Glomerular visceral epithelial cell (primary cell): Measurements from ENCODE around the gene ARHGEF28.
A peak's percentile ranks its signal among the peaks of the same experiment; 100 is the strongest.

Experiments
- DNase-seq: peaks from one replicate; pipeline ENCODE4 v3.0.0-alpha.2; 2016; ENCODE audit errors: extremely low spot score

ARHGEF28 gene

GRCh38 chr5:73619606-73620333, 6.2 kb upstream of the ARHGEF28 start:
- no peak for DNase-seq

- no peak for DNase-seq
Measured at GRCh38 chr5:73620334-73620687, 5.7 kb upstream of the ARHGEF28 start.

GRCh38 chr5:73623060-73623459, 2.9 kb upstream of the ARHGEF28 start:
- no peak for DNase-seq

GRCh38 chr5:73623901-73624404, 2.0 kb upstream of the ARHGEF28 start:
- no peak for DNase-seq

GRCh38 chr5:73624888-73625287, 1.1 kb upstream of the ARHGEF28 start:
- no peak for DNase-seq

GRCh38 chr5:73625372-73625943, 538 bp upstream of the ARHGEF28 start:
- DNase-seq, result no peak

- DNase-seq, result no peak
Measured at GRCh38 chr5:73626814-73627313, 868 bp downstream of the ARHGEF28 start.

- no peak for DNase-seq
Measured at GRCh38 chr5:73629456-73629855, 3.5 kb downstream of the ARHGEF28 start.

GRCh38 chr5:73630765-73631164, 4.8 kb downstream of the ARHGEF28 start:
- no peak for DNase-seq

GRCh38 chr5:73631500-73631899, 5.5 kb downstream of the ARHGEF28 start:
- no peak for DNase-seq

GRCh38 chr5:73633060-73633459, 7.1 kb downstream of the ARHGEF28 start:
- DNase-seq, result no peak

- DNase-seq, result no peak
Measured at GRCh38 chr5:73636408-73636807, 10.4 kb downstream of the ARHGEF28 start.

- no peak for DNase-seq
Measured at GRCh38 chr5:73637565-73637964, 11.6 kb downstream of the ARHGEF28 start.

GRCh38 chr5:73638344-73639095, 12.5 kb downstream of the ARHGEF28 start:
- peak; percentile 76 for DNase-seq

GRCh38 chr5:73640861-73641320, 14.9 kb downstream of the ARHGEF28 start:
- peak; percentile 42 for DNase-seq

GRCh38 chr5:73641811-73642210, 15.8 kb downstream of the ARHGEF28 start:
- DNase-seq, result no peak

GRCh38 chr5:73642344-73642743, 16.3 kb downstream of the ARHGEF28 start:
- no peak for DNase-seq

GRCh38 chr5:73644385-73644963, 18.5 kb downstream of the ARHGEF28 start:
- DNase-seq, result no peak

- no peak for DNase-seq
Measured at GRCh38 chr5:73647721-73648120, 21.7 kb downstream of the ARHGEF28 start.

- no peak for DNase-seq
Measured at GRCh38 chr5:73648515-73648914, 22.5 kb downstream of the ARHGEF28 start.

- DNase-seq, result no peak
Measured at GRCh38 chr5:73649926-73650325, 23.9 kb downstream of the ARHGEF28 start.

- DNase-seq, result no peak
Measured at GRCh38 chr5:73652391-73652790, 26.4 kb downstream of the ARHGEF28 start.
